GF-D8 (cell line): Measurements from ENCODE around the gene PAGE4.

ENCODE experiments used
- DNase-seq: peaks from one replicate; lab custom pipeline; 2025; lab: John Stamatoyannopoulos, UW

Gene PAGE4

DNA sequence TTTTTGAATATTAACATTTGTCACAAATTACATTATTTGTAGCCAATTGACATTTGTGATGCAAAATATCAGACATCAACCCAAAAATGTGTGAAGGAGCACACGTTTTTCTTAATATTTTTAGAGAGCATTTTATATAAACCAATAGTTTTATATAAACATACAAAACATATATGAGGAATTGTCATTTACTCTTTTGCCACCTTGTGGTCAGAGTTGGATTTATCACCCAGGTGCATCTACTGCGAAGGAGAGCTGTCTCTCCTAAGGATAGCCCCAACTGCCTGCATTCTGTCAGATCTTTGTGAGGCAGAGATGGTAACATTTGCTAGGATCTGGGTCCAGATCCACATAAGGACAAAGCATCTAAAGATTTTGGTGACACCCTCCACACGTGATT is 47.6 kb downstream of the PAGE4 start:
- no peak for DNase-seq

DNA sequence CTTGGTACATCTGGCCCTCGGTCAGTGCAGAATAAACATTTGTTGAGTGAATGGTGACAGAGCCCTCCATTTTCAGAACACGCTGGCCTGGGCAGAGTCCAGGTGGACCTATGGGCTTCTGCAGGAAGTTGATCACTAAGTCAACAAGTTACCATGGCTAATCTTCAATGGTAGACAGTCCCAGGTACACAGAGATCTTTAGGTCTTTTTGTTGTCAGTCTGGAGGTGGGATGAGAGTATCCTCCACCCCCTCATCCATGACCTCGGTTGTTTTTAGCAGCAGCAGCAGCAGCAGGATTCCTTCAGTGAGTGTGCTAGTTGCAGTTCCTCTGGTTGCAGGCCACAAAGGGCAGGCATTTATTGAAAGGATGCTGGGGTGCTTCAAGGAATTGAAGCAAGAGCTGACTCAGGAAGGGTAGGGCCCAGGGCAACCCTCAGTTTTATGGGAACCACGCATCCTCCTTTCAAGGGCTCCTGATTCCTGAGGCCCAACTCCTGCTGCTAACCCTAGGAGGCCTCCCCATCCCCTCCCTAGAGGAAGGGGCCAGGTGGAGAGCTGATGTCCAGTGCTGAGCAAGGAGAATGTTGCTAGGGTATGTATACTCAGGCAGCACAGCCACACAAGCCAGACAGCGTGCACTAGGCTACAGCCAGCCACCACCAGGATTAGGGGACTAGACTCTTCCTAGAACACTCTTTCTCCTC is 48.4 kb downstream of the PAGE4 start:
- no peak for DNase-seq

DNA sequence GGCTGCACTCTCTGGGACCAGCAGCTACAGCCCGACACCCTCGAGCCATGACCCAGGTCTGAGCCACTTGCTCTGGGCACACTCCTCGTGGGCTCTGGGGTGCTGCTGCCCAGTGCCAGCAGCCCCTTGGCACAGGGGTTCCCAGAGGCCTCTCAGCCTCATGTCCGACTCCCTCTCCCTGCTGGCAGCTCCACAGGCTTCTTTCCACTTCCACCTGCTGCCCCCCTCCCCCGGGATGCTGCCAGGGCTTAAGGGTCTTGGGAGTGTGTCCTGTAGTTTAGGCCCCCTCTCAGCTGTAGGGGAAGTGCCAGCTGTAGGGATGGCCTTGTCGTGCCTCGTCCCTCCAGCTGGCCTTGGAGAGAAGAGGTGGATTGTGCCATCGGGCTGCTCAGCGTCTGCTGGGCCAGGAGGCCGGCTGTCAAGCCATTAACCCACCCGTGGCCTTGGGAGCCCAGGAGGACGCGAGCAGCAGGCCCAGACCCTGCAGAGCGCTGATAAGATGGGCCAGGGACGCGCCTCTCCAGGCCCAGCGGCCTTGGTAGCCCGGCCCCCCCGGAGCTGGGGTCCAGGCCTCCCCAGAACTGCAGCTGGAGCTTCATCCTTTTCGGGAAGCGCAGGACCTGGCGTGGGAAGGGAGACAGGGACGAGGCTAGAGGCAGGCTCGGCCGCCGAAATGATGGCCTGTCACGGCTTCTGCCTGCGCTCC is 49.2 kb downstream of the PAGE4 start:
- DNase-seq, result no peak

DNA sequence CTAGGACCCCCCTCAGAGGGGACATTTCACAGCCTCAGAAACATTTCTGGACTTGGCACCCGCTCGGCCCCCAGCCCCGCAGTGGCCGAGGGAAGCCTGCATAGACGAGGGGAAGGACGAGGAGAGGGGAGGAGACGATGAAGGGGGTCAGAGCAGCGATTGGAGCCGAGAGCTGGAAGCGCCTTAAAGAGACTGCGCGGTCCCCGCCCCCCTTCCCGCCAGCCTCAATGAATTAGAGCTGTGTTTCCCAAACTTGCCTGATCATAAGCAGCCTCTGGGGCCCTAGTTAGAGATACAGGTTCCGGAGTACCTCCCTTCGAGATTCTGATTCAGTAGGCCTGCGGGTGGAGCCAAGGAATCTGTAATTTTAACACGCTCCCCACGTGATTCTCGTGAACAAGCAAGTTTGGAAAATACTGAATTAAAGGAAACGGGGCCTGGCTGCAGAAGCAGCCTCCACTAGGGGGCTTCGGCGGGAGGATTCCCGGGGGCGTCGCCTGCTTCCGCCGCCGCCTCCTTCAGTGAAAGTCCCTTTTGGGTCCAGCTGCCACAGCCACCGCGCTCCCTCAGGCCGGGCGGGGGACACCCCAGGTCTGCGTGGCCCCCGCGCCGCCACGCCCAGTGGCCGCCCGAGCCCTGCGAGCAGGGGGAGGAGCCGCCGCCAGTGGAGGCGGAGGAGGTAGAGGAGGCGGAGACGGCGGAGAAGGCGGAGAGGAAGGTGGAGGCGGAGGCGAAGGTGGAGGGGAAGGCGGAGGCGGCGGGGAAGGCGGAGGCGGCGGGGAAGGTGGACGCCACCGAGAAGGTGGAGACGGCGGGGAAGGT is 49.9 kb downstream of the PAGE4 start, which contains the start of gene USP27X:
Gene USP27X, plus strand, starts transcription at position 651 of the 822 bp plus-strand sequence. CDS start 824 bp downstream, outside the sequence.
- DNase-seq, result no peak

DNA sequence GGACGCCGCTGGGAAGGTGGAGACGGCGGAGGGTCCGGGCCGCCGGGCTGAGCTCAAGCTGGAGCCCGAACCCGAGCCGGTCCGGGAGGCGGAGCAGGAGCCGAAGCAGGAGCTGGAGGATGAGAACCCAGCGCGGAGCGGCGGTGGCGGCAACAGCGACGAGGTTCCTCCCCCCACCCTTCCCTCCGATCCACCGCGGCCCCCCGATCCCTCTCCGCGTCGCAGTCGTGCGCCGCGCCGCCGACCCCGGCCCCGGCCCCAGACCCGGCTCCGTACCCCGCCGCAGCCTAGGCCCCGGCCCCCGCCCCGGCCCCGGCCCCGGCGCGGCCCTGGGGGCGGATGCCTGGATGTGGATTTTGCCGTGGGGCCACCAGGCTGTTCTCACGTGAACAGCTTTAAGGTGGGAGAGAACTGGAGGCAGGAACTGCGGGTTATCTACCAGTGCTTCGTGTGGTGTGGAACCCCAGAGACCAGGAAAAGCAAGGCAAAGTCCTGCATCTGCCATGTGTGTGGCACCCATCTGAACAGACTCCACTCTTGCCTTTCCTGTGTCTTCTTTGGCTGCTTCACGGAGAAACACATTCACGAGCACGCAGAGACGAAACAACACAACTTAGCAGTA is 50.7 kb downstream of the PAGE4 start:
- no peak for DNase-seq

DNA sequence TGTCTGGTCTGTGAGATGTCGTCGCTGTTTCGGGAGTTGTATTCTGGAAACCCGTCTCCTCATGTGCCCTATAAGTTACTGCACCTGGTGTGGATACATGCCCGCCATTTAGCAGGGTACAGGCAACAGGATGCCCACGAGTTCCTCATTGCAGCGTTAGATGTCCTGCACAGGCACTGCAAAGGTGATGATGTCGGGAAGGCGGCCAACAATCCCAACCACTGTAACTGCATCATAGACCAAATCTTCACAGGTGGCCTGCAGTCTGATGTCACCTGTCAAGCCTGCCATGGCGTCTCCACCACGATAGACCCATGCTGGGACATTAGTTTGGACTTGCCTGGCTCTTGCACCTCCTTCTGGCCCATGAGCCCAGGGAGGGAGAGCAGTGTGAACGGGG is 51.6 kb downstream of the PAGE4 start:
- no peak for DNase-seq
